Hepatocyte (in vitro differentiated cells): ENCODE data around the gene ELL2. TPM values are rescaled to one million over a fixed set of nuclear protein-coding genes. Genes with fewer than 3 reads are reported as not detected.

Experiments
- DNase-seq: peaks from one replicate; pipeline ENCODE4 v3.0.0-alpha.2; 2016; ENCODE audit warnings: low spot score
- H2AFZ ChIP-seq: fragments of 200-600 bp; sonication (generic); 2 replicates; pipeline ENCODE4 v1.6.0; 2016; ENCODE audit warnings: antibody characterized with exemption, mild to moderate bottlenecking
- H3K27ac ChIP-seq: fragments of 200-600 bp; sonication (generic); 2 replicates; pipeline ENCODE4 v1.5.1; 2016; ENCODE audit warnings: mild to moderate bottlenecking
- H3K27me3 ChIP-seq: fragments of 200-600 bp; sonication (generic); 2 replicates; pipeline ENCODE4 v1.6.1; 2016
- H3K36me3 ChIP-seq: fragments of 200-600 bp; sonication (generic); replicated peaks from 2 replicates; pipeline ENCODE4 v1.5.1; 2016; ENCODE audit warnings: low read depth; ENCODE audit not compliant: insufficient read depth
- H3K4me1 ChIP-seq: fragments of 200-600 bp; sonication (generic); 2 replicates; pipeline ENCODE4 v1.5.1; 2016; ENCODE audit warnings: mild to moderate bottlenecking, moderate library complexity; ENCODE audit not compliant: insufficient read depth
- H3K4me2 ChIP-seq: fragments of 200-600 bp; sonication (generic); 2 replicates; pipeline ENCODE4 v1.6.0; 2016
- H3K4me3 ChIP-seq: fragments of 200-600 bp; sonication (generic); 2 replicates; pipeline ENCODE4 v1.5.1; 2016; ENCODE audit warnings: mild to moderate bottlenecking
- H3K79me2 ChIP-seq: fragments of 200-600 bp; sonication (generic); 2 replicates; pipeline ENCODE4 v1.6.0; 2017; ENCODE audit warnings: mild to moderate bottlenecking
- H3K9me2 ChIP-seq: fragments of 200-600 bp; sonication (generic); replicated peaks from 2 replicates; pipeline ENCODE4 v1.6.0; 2017; ENCODE audit warnings: mild to moderate bottlenecking; ENCODE audit not compliant: insufficient read depth
- H3K9me3 ChIP-seq: fragments of 200-600 bp; sonication (generic); 2 replicates; pipeline ENCODE4 v1.5.1; 2016; ENCODE audit warnings: low read depth, mild to moderate bottlenecking
- H4K20me1 ChIP-seq: fragments of 200-600 bp; sonication (generic); 2 replicates; pipeline ENCODE4 v1.6.0; 2016; ENCODE audit warnings: mild to moderate bottlenecking; ENCODE audit not compliant: insufficient read depth, poor library complexity, severe bottlenecking
- CTCF ChIP-seq: fragments of 200-600 bp; sonication (generic); IDR thresholded peaks from 2 replicates; pipeline ENCODE4 v1.5.1; 2016; ENCODE audit warnings: antibody characterized with exemption, mild to moderate bottlenecking; ENCODE audit not compliant: poor library complexity
- EZH2 ChIP-seq: fragments of 200-600 bp; sonication (generic); IDR thresholded peaks from 2 replicates; pipeline ENCODE4 v1.6.1; 2016; ENCODE audit warnings: antibody characterized with exemption, mild to moderate bottlenecking, borderline replicate concordance
- EZH2phosphoT487 ChIP-seq: fragments of 200-600 bp; sonication (generic); IDR thresholded peaks from one replicate; pipeline ENCODE4 v1.6.1; 2018; ENCODE audit warnings: antibody characterized with exemption, mild to moderate bottlenecking, low read depth, moderate library complexity; ENCODE audit not compliant: unreplicated experiment, severe bottlenecking
- WGBS: methylation state at CpG from one replicate; pipeline ENCODE4 v1.1.6; 2016; ENCODE audit warnings: low lambda C conversion rate; ENCODE audit errors: missing lambda C conversion rate; 5-methylcytosine and 5-hydroxymethylcytosine counted together
- polyA plus RNA-seq: library from polyadenylated mRNA; unstranded; fragments of >200 nt; fragmentation: Nextera tagmentation; extraction: Ambion mirVana; gene quantifications from 2 replicates; pipeline ENCODE4 v1.2.1, GENCODE V29; 2016
- total RNA-seq: library from RNA; depleted of rRNA; stranded (reverse); fragments of >200 nt; gene quantifications from 2 replicates; pipeline ENCODE4 v1.2.3, GENCODE V29; 2014

ELL2 gene
- total and polyA plus RNA-seq, 2 experiments from 2014 or later, result 34.6 to 56.0 TPM

GRCh38 chr5:95925378-95925744 lies 36.3 kb downstream of the ELL2 start:
- WGBS, result 93% methylated on average over 2 of the region's 2 CpGs
- peak overlapping the region; percentile 14 for H3K27ac ChIP-seq
- peaks cover 82% of the 10 kb centered on the region for H3K79me2 ChIP-seq
- no peaks in the 10 kb centered on the region for H3K36me3 ChIP-seq
- no peak overlapping the region for H2AFZ ChIP-seq
- peak overlapping the region; percentile 8 for H3K4me2 ChIP-seq
- no peak for DNase-seq
- no peaks in the 10 kb centered on the region for H3K9me3 ChIP-seq
- TF ChIP-seq EZH2phosphoT487 (no peak), CTCF (no peak), EZH2 (no peak)
- H3K4me3 ChIP-seq, result no peak overlapping the region
- peaks cover 12% of the 10 kb centered on the region for H4K20me1 ChIP-seq
- peaks cover 17% of the 10 kb centered on the region for H3K4me1 ChIP-seq
- no peaks in the 10 kb centered on the region for H3K27me3 ChIP-seq
- no peaks in the 10 kb centered on the region for H3K9me2 ChIP-seq

GRCh38 chr5:95924720-95925377 lies 36.8 kb downstream of the ELL2 start:
- peaks cover 82% of the 10 kb centered on the region for H3K79me2 ChIP-seq
- peak overlapping the region; percentile 8 for H3K4me2 ChIP-seq

GRCh38 chr5:95923918-95924544 lies 37.6 kb downstream of the ELL2 start:
- Histone ChIP-seq H3K27ac (peak overlapping the region; percentile 62), H4K20me1 (peaks cover 21% of the 10 kb centered on the region), H3K4me1 (peaks cover 17% of the 10 kb centered on the region), H3K9me2 (no peaks in the 10 kb centered on the region), H3K4me3 (no peak overlapping the region), H2AFZ (no peak overlapping the region), H3K36me3 (no peaks in the 10 kb centered on the region), H3K79me2 (peaks cover 82% of the 10 kb centered on the region), H3K4me2 (no peak overlapping the region), H3K27me3 (no peaks in the 10 kb centered on the region), H3K9me3 (no peaks in the 10 kb centered on the region)
- 94% methylated on average over 2 of the region's 2 CpGs for WGBS
- no peak for TF ChIP-seq EZH2
- TF ChIP-seq EZH2phosphoT487, result no peak
- TF ChIP-seq CTCF, result no peak
- no peak for DNase-seq

More at GRCh38 chr5:95924720-95925377, 36.8 kb downstream of the ELL2 start:
- WGBS, result 47% methylated on average over 4 of the region's 4 CpGs
- no peaks in the 10 kb centered on the region for H3K27me3 ChIP-seq
- TF ChIP-seq EZH2 (no peak), EZH2phosphoT487 (no peak), CTCF (no peak)
- peak; percentile 68 for DNase-seq
- H2AFZ ChIP-seq, result no peak overlapping the region
- H3K9me2 ChIP-seq, result no peaks in the 10 kb centered on the region
- no peak overlapping the region for H3K4me3 ChIP-seq
- peaks cover 17% of the 10 kb centered on the region for H3K4me1 ChIP-seq
- H3K36me3 ChIP-seq, result no peaks in the 10 kb centered on the region
- peaks cover 14% of the 10 kb centered on the region for H4K20me1 ChIP-seq
- no peaks in the 10 kb centered on the region for H3K9me3 ChIP-seq
- peak overlapping the region; percentile 62 for H3K27ac ChIP-seq
